Fibroblast of skin of abdomen (primary cell): Measurements from ENCODE around the gene STMN3.
"Not testable (repeated sequence)": the region's sequence is repeated elsewhere in the genome, so short reads cannot be mapped to it uniquely, and the experiment has no call there.

ENCODE experiments used
- DNase-seq: peaks from one replicate; pipeline ENCODE4 v3.0.0-alpha.2; 2013

Gene STMN3

DNA sequence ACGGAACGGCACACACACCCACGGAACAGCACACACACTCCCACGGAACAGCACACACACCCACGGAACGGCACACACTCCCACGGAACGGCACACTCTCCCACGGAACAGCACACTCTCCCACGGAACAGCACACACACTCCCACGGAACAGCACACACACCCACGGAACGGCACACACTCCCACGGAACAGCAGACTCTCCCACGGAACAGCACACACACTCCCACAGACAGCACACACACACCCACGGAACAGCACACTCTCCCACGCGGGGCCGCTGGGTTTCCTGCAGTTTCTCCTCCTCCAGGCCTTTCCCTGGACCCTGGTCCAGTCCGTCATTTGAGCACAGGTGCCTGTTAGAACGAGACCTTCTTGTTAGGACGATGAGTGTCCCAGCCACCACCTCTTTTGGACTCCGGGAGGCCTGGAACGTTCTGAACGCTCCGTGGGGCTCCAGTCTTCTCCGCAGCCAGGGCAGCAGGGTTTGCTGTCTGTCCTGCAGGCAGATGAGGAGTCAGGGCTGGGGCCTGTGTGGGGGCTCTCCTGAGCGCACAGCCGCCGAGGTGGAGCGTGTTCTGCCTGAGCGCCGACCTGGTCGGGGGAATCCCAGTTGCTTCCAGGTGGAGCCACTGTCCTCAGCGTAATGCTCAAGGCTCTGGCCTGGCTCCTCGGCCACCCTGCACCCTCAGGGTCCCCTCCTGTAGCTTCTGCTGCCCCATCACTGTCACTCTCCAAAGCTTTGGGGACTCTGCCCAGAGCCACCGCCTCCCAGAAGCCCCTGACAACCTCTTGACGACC lies 25.6 kb upstream of the STMN3 start:
- no peak for DNase-seq

DNA sequence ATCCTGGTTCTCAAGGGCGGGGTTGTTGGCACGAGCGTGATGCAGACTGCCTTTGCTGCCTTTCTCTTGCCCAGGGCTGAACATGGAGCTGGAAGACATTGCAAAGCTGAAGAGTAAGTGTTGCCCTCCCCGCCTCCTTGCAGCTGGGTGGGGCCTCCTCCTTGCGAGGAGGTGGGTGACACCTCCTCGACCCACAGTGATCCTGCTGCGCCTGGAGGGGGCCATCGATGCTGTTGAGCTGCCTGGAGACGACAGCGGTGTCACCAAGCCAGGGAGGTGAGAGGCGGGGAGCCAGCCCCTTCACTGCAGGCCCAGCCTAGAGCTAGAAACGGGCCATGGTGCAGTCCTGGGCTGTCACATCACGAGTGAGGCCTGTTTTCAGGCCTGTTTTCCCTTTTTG lies 24.8 kb upstream of the STMN3 start:
- no peak for DNase-seq

DNA sequence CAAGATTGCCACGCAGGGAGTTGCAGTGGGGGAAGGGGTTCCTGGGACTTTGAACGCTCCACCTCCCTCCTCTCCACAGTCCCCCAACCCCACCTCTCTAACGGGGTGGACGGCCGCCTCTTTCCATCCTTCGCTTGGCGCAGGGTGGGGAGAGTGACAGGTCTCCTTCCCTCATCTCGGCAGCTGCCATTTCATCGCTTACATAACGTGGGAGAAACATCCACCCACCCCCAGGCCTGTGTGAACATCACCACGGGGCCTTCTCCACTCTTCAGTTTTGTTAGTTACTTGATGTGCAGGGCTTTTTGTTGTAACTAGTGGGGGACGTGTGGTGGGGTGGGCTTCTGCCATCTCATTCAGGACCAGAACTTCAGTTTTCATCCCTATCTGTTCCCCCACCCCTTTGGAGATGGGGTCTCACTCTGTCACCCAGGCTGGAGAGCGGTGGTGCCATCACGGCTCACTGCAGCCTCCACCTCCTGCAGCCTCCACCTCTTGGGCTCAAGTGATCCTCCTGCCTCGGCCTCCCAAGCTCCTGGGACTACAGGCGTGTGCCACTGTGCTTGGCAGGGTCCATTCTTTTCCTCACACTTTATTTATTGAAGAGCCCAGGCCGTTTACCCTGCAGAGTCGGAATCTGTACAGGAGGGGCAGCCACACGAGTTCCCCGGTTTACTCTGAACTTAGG lies 22.6 kb upstream of the STMN3 start:
- DNase-seq: no peak

DNA sequence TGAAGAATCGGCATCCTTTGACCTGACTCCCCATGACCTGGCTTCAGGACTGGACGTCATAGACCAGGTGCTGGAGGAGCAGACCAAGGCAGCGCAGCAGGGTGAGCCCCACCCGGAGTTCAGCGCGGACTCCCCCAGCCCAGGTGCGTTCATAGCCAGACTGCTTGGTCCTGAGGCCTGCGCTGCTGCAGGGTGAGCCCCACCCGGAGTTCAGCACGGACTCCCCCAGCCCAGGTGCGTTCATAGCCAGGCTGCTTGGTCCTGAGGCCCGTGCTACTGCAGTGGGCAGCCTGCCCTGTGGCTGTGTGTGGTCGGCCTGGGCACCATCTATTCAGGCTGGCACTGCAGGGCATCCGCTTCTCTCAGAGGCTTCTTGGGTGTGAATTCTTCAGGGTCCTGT lies 20.7 kb upstream of the STMN3 start:
- DNase-seq: no peak

DNA sequence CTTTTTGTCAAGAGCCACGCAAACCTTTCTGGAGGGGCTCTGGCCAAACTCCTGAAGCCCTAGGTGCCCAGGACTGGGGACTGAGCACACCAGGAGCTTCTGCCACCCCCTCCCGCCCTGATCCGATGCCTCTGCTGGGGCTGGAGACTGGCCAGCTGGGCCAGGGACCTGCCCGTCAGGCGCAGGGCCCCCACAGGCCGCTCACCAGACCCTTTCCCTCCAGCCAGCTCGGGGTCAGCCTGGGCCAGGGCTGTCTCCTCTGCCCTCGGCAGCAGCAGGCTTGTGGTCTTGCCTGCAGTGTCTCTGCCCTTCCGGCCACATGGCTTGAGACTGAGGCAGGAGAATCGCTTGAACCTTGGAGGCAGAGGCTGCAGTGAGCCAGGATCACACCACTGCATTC lies 19.4 kb upstream of the STMN3 start:
- no peak for DNase-seq

- not testable (repeated sequence) for DNase-seq
Measured at GRCh38 chr20:63671695-63672094, 18.5 kb upstream of the STMN3 start.

GRCh38 chr20:63668351-63668750 lies 15.1 kb upstream of the STMN3 start:
- no peak for DNase-seq

DNA sequence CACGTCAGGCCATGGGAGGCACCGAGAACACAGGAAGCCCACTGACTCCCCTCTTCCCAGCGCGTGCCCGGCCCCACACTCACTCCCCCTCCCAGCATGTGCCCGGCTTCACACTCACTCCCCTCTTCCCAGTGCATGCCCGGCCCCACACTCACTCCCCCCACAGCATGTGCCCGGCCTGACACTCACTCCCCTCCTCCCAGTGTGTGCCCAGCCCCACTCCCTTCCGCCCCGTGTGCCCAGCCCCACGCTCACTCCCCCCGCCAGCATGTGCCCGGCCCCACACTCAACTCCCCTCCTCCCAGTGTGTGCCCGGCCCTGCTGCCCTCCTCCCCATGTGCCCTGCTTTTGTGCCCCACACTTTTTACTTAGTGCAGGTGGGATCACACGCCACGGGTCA lies 14.6 kb upstream of the STMN3 start:
- no peak for DNase-seq

DNA sequence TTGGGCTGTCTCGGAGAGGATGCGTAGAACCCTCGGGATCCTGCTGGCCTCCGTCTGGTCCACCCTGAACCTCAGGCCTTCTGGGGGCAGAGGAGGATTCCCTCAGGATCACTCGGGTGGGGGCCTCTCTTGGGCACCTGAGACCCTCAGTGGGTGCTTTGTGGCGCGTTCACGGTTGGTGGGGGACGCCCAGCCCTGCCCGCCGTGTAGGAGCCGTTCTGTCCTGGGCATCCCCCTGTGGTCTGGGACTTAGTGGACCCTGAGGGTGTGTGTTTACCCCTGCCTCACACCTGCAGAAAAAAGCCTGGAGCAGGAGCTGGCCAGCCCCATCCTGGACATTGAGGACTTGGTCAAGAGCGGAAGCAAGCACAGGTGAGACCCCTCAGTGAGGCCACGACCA lies 12.5 kb upstream of the STMN3 start:
- DNase-seq: no peak

- DNase-seq: peak; percentile 36
Measured at GRCh38 chr20:63664861-63665594, 11.8 kb upstream of the STMN3 start.

- DNase-seq: no peak
Measured at GRCh38 chr20:63664143-63664851, 11.1 kb upstream of the STMN3 start.

GRCh38 chr20:63663332-63664066 lies 10.3 kb upstream of the STMN3 start:
- no peak for DNase-seq

- no peak for DNase-seq
Measured at GRCh38 chr20:63662813-63663189, 9.6 kb upstream of the STMN3 start.

- no peak for DNase-seq
Measured at GRCh38 chr20:63661959-63662812, 9.0 kb upstream of the STMN3 start.

DNA sequence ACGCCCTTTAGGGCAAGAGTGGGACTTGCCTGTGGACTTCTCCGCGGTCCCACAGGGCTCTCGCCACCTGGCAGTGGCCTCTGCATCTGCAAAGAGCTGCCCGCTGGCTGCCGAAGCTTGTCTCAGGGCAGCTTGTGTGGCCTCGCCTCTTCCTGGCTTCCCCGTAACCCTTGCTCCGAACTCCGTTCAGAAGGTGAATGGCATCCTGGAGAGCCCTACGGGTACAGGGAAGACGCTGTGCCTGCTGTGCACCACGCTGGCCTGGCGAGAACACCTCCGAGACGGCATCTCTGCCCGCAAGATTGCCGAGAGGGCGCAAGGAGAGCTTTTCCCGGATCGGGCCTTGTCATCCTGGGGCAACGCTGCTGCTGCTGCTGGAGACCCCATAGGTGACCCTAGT lies 7.9 kb upstream of the STMN3 start:
- no peak for DNase-seq

DNA sequence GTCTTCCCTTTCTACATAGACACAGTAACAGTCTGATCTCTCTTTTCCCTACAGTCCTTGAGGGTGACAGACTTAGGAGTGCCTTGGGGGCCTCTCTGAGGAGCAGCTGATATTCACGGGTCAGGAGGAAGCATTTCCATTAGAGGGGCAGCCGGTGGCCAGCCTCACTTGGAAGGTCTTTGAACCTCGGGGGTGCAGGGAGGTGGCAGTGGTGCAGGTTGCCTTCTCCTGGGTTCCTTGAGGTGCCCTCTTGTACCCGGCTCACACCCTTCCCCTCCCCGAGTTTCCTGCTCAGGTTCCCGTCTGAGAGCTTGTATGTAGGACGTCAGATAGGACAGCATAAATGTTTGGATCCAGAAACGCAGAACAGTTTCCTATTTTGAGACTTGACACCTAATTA lies 7.4 kb upstream of the STMN3 start:
- DNase-seq: no peak

DNA sequence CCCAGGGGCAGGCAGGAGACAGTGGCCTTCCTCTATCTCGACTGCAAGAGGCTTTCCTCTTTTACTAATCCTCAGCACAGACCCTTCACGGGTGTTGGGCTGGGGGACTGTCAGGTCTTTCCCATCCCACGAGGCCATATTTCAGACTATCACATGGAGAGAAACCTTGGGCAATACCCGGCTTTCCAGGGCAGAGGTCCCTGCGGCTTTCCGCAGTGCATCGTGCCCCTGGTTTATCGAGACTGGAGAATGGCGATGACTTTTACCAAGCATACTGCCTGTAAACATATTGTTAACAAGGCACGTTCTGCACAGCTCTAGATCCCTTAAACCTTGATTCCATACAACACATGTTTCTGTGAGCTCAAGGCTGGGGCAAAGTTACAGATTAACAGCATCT lies 7.0 kb upstream of the STMN3 start:
- not testable (repeated sequence) for DNase-seq

GRCh38 chr20:63659370-63659769 lies 6.1 kb upstream of the STMN3 start:
- no peak for DNase-seq

- DNase-seq: peak; percentile 24
Measured at GRCh38 chr20:63658749-63659187, 5.5 kb upstream of the STMN3 start.

GRCh38 chr20:63657937-63658748 lies 4.9 kb upstream of the STMN3 start, which contains the start of gene RTEL1:
Gene RTEL1 (plus strand): TSS chr20:63658312. CDS start chr20:63659403, 1,091 bp downstream.
- DNase-seq: peak; percentile 89
